H9 (cell line): ENCODE measurements around the gene CDH26. TPM values are rescaled to one million over a fixed set of nuclear protein-coding genes. Genes with fewer than 3 reads are reported as not detected.
A peak's percentile ranks its signal among the peaks of the same experiment; 100 is the strongest.

Source experiments
- DNase-seq: peaks from one replicate; pipeline ENCODE4 v3.0.0-alpha.2; 2017
- H2AFZ ChIP-seq: one replicate; pipeline ENCODE4 v1.6.1; 2013; ENCODE audit warnings: mild to moderate bottlenecking, low read length, control low read depth, moderate library complexity
- H2AK5ac ChIP-seq: 2 replicates; pipeline ENCODE4 v1.6.1; 2013; ENCODE audit warnings: low read length, control low read depth, mixed read lengths; ENCODE audit not compliant: insufficient read length
- H2BK120ac ChIP-seq: one replicate; pipeline ENCODE4 v1.6.1; 2013; ENCODE audit warnings: low read depth, mild to moderate bottlenecking, low read length, control low read depth, inconsistent platforms; ENCODE audit not compliant: poor library complexity, severe bottlenecking
- H2BK12ac ChIP-seq: 2 replicates; pipeline ENCODE4 v1.6.1; 2013; ENCODE audit warnings: low read length, control low read depth, mixed read lengths, low read depth; ENCODE audit not compliant: insufficient read length
- H2BK15ac ChIP-seq: 2 replicates; pipeline ENCODE4 v1.6.1; 2013; ENCODE audit warnings: low read depth, low read length, control low read depth
- H2BK20ac ChIP-seq: one replicate; pipeline ENCODE4 v1.6.1; 2013; ENCODE audit warnings: low read depth, mild to moderate bottlenecking, low read length, control low read depth, inconsistent platforms; ENCODE audit not compliant: poor library complexity, severe bottlenecking
- H2BK5ac ChIP-seq: 2 replicates; pipeline ENCODE4 v1.6.1; 2013; ENCODE audit warnings: low read length, control low read depth, mixed read lengths; ENCODE audit not compliant: insufficient read length
- H3K14ac ChIP-seq: 2 replicates; pipeline ENCODE4 v1.6.1; 2013; ENCODE audit warnings: low read length, control low read depth; ENCODE audit not compliant: insufficient read depth
- H3K18ac ChIP-seq: 2 replicates; pipeline ENCODE4 v1.6.1; 2013; ENCODE audit warnings: low read depth, mild to moderate bottlenecking, mixed read lengths, low read length, control low read depth; ENCODE audit not compliant: insufficient read length
- H3K23ac ChIP-seq: 2 replicates; pipeline ENCODE4 v1.6.1; 2013; ENCODE audit warnings: low read length, control low read depth, mixed read lengths, low read depth; ENCODE audit not compliant: insufficient read length
- H3K23me2 ChIP-seq: 2 replicates; pipeline ENCODE4 v1.6.1; 2013; ENCODE audit warnings: low read depth, mild to moderate bottlenecking, mixed read lengths, low read length, control low read depth; ENCODE audit not compliant: insufficient read length, poor library complexity, severe bottlenecking
- H3K27ac ChIP-seq: 2 replicates; pipeline ENCODE4 v1.5.1; 2013; ENCODE audit warnings: low read length, control low read depth, mixed read lengths, low read depth; ENCODE audit not compliant: insufficient read length
- H3K27me3 ChIP-seq: 2 replicates; pipeline ENCODE4 v1.6.1; 2013; ENCODE audit warnings: low read length, control low read depth, inconsistent platforms; ENCODE audit not compliant: insufficient read depth
- H3K4ac ChIP-seq: 2 replicates; pipeline ENCODE4 v1.6.1; 2013; ENCODE audit warnings: low read depth, mild to moderate bottlenecking, control low read depth, inconsistent platforms, low read length, moderate library complexity
- H3K4me1 ChIP-seq: 2 replicates; pipeline ENCODE4 v1.6.1; 2013; ENCODE audit warnings: low read length, control low read depth, inconsistent platforms; ENCODE audit not compliant: insufficient read depth
- H3K4me2 ChIP-seq: 2 replicates; pipeline ENCODE4 v1.6.1; 2013; ENCODE audit warnings: low read length, control low read depth, mixed read lengths; ENCODE audit not compliant: insufficient read length, insufficient read depth
- H3K56ac ChIP-seq: 2 replicates; pipeline ENCODE4 v1.6.1; 2013; ENCODE audit warnings: low read depth, mild to moderate bottlenecking, mixed read lengths, low read length, control low read depth; ENCODE audit not compliant: insufficient read length
- H3K79me1 ChIP-seq: 2 replicates; pipeline ENCODE4 v1.6.1; 2013; ENCODE audit warnings: low read depth, mild to moderate bottlenecking, moderate library complexity, low read length, control low read depth, inconsistent platforms; ENCODE audit not compliant: insufficient read depth, poor library complexity, severe bottlenecking
- H3K79me2 ChIP-seq: 2 replicates; pipeline ENCODE4 v1.6.1; 2013; ENCODE audit warnings: low read length, control low read depth, inconsistent platforms; ENCODE audit not compliant: insufficient read depth
- H3K9ac ChIP-seq: 2 replicates; pipeline ENCODE4 v1.6.1; 2013; ENCODE audit warnings: low read length, control low read depth, mixed read lengths; ENCODE audit not compliant: insufficient read length; ENCODE audit errors: extremely low read depth
- H3K9me3 ChIP-seq: one replicate; pipeline ENCODE4 v1.6.1; 2013; ENCODE audit warnings: low read depth, low read length, inconsistent platforms; ENCODE audit not compliant: control insufficient read depth
- H3T11ph ChIP-seq: one replicate; pipeline ENCODE4 v1.6.1; 2013; ENCODE audit warnings: mild to moderate bottlenecking, low read length, control low read depth, inconsistent platforms
- H4K20me1 ChIP-seq: one replicate; pipeline ENCODE4 v1.6.1; 2013; ENCODE audit not compliant: control insufficient read depth, insufficient read length, insufficient read depth
- H4K5ac ChIP-seq: 2 replicates; pipeline ENCODE4 v1.6.1; 2013; ENCODE audit warnings: low read depth, mild to moderate bottlenecking, mixed read lengths, low read length, control low read depth; ENCODE audit not compliant: insufficient read length
- H4K8ac ChIP-seq: replicated peaks from 2 replicates; pipeline ENCODE4 v1.6.1; 2013; ENCODE audit warnings: low read length, control low read depth, mixed read lengths, low read depth; ENCODE audit not compliant: insufficient read length
- H4K91ac ChIP-seq: 2 replicates; pipeline ENCODE4 v1.6.1; 2013; ENCODE audit warnings: low read depth, mild to moderate bottlenecking, moderate library complexity, mixed read lengths, low read length, control low read depth; ENCODE audit not compliant: insufficient read length
- H3K27ac Mint-ChIP-seq, 3 experiments: 2 replicates in 2 of 3; 3 replicates in 1 of 3; pipeline ENCODE4 v1.8.0; 2020 to 2021; ENCODE audit warnings: mixed read lengths in 3 of 3, mild to moderate bottlenecking in 1 of 3, moderate library complexity in 1 of 3
- H3K27me3 Mint-ChIP-seq: 2 replicates; pipeline ENCODE4 v1.8.0; 2021; ENCODE audit warnings: low read depth, mild to moderate bottlenecking, moderate library complexity, mixed read lengths
- H3K36me3 Mint-ChIP-seq, 3 experiments: 2 replicates in 2 of 3; 3 replicates in 1 of 3; pipeline ENCODE4 v1.8.0; 2020 to 2021; ENCODE audit warnings: low read depth in 3 of 3, mixed read lengths in 3 of 3; ENCODE audit not compliant: insufficient read depth in 1 of 3
- H3K4me1 Mint-ChIP-seq, 2 experiments: 2 replicates each; pipeline ENCODE4 v1.8.0; 2020; ENCODE audit warnings: mixed read lengths in 2 of 2
- H3K4me3 Mint-ChIP-seq, 2 experiments: 2 replicates in 1 of 2; 3 replicates in 1 of 2; pipeline ENCODE4 v1.8.0; 2020 to 2021; ENCODE audit warnings: mild to moderate bottlenecking in 2 of 2, mixed read lengths in 2 of 2, moderate library complexity in 1 of 2
- H3K9me3 Mint-ChIP-seq, 2 experiments: 2 replicates in 1 of 2; 3 replicates in 1 of 2; pipeline ENCODE4 v1.8.0; 2020; ENCODE audit warnings: mild to moderate bottlenecking in 2 of 2, mixed read lengths in 2 of 2, moderate library complexity in 1 of 2
- WGBS: extraction: QIAGEN DNeasy Blood & Tissue Kit; methylation state at CpG from one replicate; pipeline ENCODE4 v1.1.7; 2013; ENCODE audit warnings: missing lambda C conversion rate, low lambda C conversion rate, mixed read lengths; ENCODE audit not compliant: insufficient read length; ENCODE audit errors: extremely low coverage; 5-methylcytosine and 5-hydroxymethylcytosine counted together
- total RNA-seq: library from RNA; stranded (reverse); gene quantifications from 2 replicates; pipeline ENCODE4 v1.2.1, GENCODE V29; 2021
- TF ChIP-seq, protein P1 (sequence below): fragments of 200-600 bp; sonication (generic); conservative IDR thresholded peaks from 3 replicates; pipeline ENCODE4 v1.8.0; 2021; ENCODE audit warnings: antibody characterized with exemption, mild to moderate bottlenecking

The CDH26 gene
- total RNA-seq, 1 experiment from 2014 or later, result 0.79 TPM

DNA sequence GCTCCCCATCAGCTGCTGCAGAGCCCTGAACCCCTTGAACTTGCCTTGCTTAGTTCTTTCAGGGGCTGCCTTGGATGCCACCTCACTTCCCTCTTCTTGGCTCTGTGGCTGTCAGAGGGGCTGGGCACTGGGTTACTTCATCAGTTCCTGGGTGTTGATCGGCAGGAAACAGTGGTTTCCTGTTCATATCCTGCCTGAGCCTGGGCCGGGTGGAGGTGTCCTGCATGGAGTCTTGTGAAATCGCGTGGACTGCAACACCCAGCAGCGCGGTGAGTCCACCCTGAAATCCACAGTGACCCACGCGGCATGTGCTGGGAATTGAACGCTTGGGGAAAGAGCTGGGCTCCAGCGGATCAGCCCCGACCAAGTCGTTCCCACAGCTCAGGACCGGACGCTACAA, 97.5 kb downstream of the CDH26 start:
- peaks cover 12% of the 10 kb centered on the region for H3K27me3 Mint-ChIP-seq
- no peak overlapping the region for H4K8ac ChIP-seq
- no peak overlapping the region for H3K27ac Mint-ChIP-seq
- no peaks in the 10 kb centered on the region for H4K20me1 ChIP-seq
- no peak overlapping the region for H3K27ac ChIP-seq
- no peak overlapping the region for H3K18ac ChIP-seq
- H3K4me2 ChIP-seq, result no peak overlapping the region
- TF ChIP-seq, protein P1, sequence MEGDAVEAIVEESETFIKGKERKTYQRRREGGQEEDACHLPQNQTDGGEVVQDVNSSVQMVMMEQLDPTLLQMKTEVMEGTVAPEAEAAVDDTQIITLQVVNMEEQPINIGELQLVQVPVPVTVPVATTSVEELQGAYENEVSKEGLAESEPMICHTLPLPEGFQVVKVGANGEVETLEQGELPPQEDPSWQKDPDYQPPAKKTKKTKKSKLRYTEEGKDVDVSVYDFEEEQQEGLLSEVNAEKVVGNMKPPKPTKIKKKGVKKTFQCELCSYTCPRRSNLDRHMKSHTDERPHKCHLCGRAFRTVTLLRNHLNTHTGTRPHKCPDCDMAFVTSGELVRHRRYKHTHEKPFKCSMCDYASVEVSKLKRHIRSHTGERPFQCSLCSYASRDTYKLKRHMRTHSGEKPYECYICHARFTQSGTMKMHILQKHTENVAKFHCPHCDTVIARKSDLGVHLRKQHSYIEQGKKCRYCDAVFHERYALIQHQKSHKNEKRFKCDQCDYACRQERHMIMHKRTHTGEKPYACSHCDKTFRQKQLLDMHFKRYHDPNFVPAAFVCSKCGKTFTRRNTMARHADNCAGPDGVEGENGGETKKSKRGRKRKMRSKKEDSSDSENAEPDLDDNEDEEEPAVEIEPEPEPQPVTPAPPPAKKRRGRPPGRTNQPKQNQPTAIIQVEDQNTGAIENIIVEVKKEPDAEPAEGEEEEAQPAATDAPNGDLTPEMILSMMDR, result no peak
- no peaks in the 10 kb centered on the region for H3K79me1 ChIP-seq
- no peak overlapping the region for H2BK12ac ChIP-seq
- H2BK20ac ChIP-seq, result no peak overlapping the region
- no peak overlapping the region for H2AK5ac ChIP-seq
- H3K27me3 ChIP-seq, result no peaks in the 10 kb centered on the region
- no peak overlapping the region for H3K56ac ChIP-seq
- H4K91ac ChIP-seq, result no peak overlapping the region
- peaks cover 16 to 18% of the 10 kb centered on the region in 2 experiments for H3K4me1 Mint-ChIP-seq
- no peaks in the 10 kb centered on the region for H3K79me2 ChIP-seq
- no peaks in the 10 kb centered on the region for H3K36me3 Mint-ChIP-seq
- no peak overlapping the region for H2BK5ac ChIP-seq
- H3K4me1 ChIP-seq, result no peaks in the 10 kb centered on the region
- no peak overlapping the region for H3T11ph ChIP-seq
- no peak overlapping the region for H2BK15ac ChIP-seq
- no peaks in the 10 kb centered on the region; a peak in 2 of 5 replicates for H3K9me3 Mint-ChIP-seq
- peak; percentile 15 for DNase-seq
- no peaks in the 10 kb centered on the region for H3K23me2 ChIP-seq
- H3K9ac ChIP-seq, result no peak overlapping the region
- WGBS, result no CpG with 5 or more reads among the region's 14 CpGs
- no peaks in the 10 kb centered on the region for H3K9me3 ChIP-seq
- no peak overlapping the region for H3K4me3 Mint-ChIP-seq
- H2BK120ac ChIP-seq, result no peak overlapping the region
- no peak overlapping the region for H4K5ac ChIP-seq
- no peak overlapping the region; the same call in 1 of the 2 replicates for H3K14ac ChIP-seq
- H2AFZ ChIP-seq, result no peak overlapping the region
- H3K4ac ChIP-seq, result no peak overlapping the region
- H3K23ac ChIP-seq, result no peak overlapping the region
